Spleen (tissue), 7 donors: Measurements from ENCODE around the gene CPN2.

Experiments used
- CTCF ChIP-seq, 11 experiments: fragments of 200-600 bp in 7 of 11; fragments of 450-650 bp in 4 of 11; sonication (generic) in 4 of 11; IDR thresholded peaks in 8 of 11; conservative IDR thresholded peaks in 3 of 11; 1 replicate in 7 of 11; 2 replicates in 4 of 11; pipeline versions ENCODE4 v1.4.0 to v1.8.0; 2016 to 2021; ENCODE audit warnings: antibody characterized with exemption in 11 of 11, inconsistent platforms in 4 of 11, mild to moderate bottlenecking in 1 of 11
- POLR2A ChIP-seq, 3 donors: fragments of 450-650 bp; IDR thresholded peaks; one replicate each; pipeline ENCODE4 v1.5.1; 2017; ENCODE audit warnings: antibody characterized with exemption in 3 of 3, mild to moderate bottlenecking in 1 of 3
- POLR2AphosphoS5 ChIP-seq, 3 donors: sonication (generic); formaldehyde crosslinking; IDR thresholded peaks; one replicate each; pipeline ENCODE4 v1.5.1; 2017; ENCODE audit warnings: antibody characterized with exemption in 3 of 3
- donor health status: DM: no; HTN: no; CAD: no; lungs with moderate emphysema.
- donor health status: DM: no; HTN: no; CAD: no.
- donor health status: DM: no; HTN: no; CAD: no.

GRCh38 chr3:194346035-194346434, 5.1 kb downstream of the CPN2 start:
- no peak for TF ChIP-seq CTCF (IDR thresholded peaks at IDR 0.05 in 8 of 11, conservative IDR thresholded peaks at IDR 0.05 in 3 of 11)
- no peak for TF ChIP-seq POLR2A (IDR thresholded peaks at IDR 0.05)
- no peak for TF ChIP-seq POLR2AphosphoS5 (IDR thresholded peaks at IDR 0.05)
